SK-N-SH (cell line): ENCODE results near the gene TRIM15.

Experiments
- CHD2 ChIP-seq: fragments of 150-350 bp; IDR thresholded peaks from 2 replicates; pipeline ENCODE4 v1.6.1; 2018; ENCODE audit warnings: low read length; ENCODE audit not compliant: partially characterized antibody
- CTCF ChIP-seq: fragments of 200-600 bp; sonication (generic); IDR thresholded peaks from 2 replicates; pipeline ENCODE4 v1.6.1; 2017; ENCODE audit warnings: antibody characterized with exemption, mild to moderate bottlenecking, moderate library complexity
- EP300 ChIP-seq, 2 experiments: IDR thresholded peaks; 2 replicates each; pipeline versions ENCODE4 v1.4.0 to v1.6.1; 2012; ENCODE audit warnings: borderline replicate concordance in 1 of 2, low read depth in 1 of 2, low read length in 1 of 2
- EZH2phosphoT487 ChIP-seq: fragments of 200-600 bp; sonication (generic); IDR thresholded peaks from 2 replicates; pipeline ENCODE4 v1.6.1; 2017; ENCODE audit warnings: low read depth, mixed run types, mild to moderate bottlenecking, antibody characterized with exemption, moderate library complexity, borderline replicate concordance
- FOSL2 ChIP-seq: IDR thresholded peaks from 2 replicates; pipeline ENCODE4 v1.4.0; 2012; ENCODE audit warnings: low read depth, mild to moderate bottlenecking, moderate library complexity, borderline replicate concordance
- FOXM1 ChIP-seq: IDR thresholded peaks from 2 replicates; pipeline ENCODE4 v1.4.0; 2012; ENCODE audit warnings: low read depth, mild to moderate bottlenecking
- GABPA ChIP-seq: IDR thresholded peaks from 2 replicates; pipeline ENCODE4 v1.4.0; 2012; ENCODE audit warnings: low read depth, mild to moderate bottlenecking
- MAX ChIP-seq: IDR thresholded peaks from 2 replicates; pipeline ENCODE4 v1.4.0; 2012; ENCODE audit warnings: low read depth
- POLR2AphosphoS5 ChIP-seq: IDR thresholded peaks from 2 replicates; pipeline ENCODE4 v1.6.1; 2012; ENCODE audit warnings: low read depth, low read length
- RFX5 ChIP-seq: IDR thresholded peaks from 2 replicates; pipeline ENCODE4 v1.6.1; 2012; ENCODE audit warnings: mild to moderate bottlenecking, improper control_type of control experiment, low read length
- SIN3A ChIP-seq: IDR thresholded peaks from 2 replicates; pipeline ENCODE4 v1.6.1; 2012; ENCODE audit warnings: low read depth, mild to moderate bottlenecking, low read length, moderate library complexity, borderline replicate concordance
- USF2 ChIP-seq: fragments of 150-350 bp; IDR thresholded peaks from 2 replicates; pipeline ENCODE4 v1.6.1; 2017; ENCODE audit warnings: antibody characterized with exemption, low read length, low read depth, borderline replicate concordance
- ZBTB33 ChIP-seq: IDR thresholded peaks from 2 replicates; pipeline ENCODE4 v1.4.0; 2012; ENCODE audit warnings: low read depth, borderline replicate concordance

DNA sequence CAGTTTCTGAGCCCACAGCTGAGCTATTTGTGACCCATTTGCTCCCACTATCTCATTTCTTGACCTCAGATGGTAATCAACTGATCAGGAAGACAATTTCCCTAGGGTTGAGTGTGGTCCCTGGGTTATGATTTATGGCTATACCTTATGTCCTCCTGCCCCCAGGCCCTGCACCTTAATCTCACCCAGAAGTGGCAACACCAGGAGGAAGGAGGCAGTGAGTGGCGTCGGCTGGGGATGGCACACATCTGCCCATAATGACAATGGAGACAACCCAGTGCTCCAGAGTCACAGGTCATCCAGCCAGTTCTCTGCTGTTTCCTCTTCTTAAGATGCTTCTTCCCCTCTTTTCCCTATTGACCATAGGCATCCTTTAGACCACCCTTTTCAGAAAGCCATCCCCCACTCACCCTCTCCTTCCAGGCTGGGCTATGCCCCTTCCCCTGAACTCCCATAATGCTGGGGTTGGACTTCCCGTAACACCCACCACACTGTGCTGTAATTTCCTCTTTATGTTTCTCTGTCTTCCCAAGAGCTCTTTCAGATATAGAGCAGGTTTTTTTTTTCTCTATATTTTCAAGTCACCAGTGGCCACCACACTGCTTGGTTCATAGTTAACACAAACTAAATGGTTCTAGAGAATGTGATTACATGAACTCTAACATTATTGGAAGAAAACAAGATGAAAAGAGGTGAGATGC, 10.3 kb upstream of the TRIM15 start:
- TF ChIP-seq GABPA (no peak), CTCF (no peak), MAX (no peak), FOSL2 (no peak), EP300 (IDR thresholded peaks at IDR 0.05; ENCODE audit: borderline replicate concordance in 1 of 2, low read depth in 1 of 2, low read length in 1 of 2) (no peak), ZBTB33 (no peak), USF2 (no peak), SIN3A (no peak), EZH2phosphoT487 (no peak), RFX5 (no peak), POLR2AphosphoS5 (no peak), FOXM1 (no peak), CHD2 (no peak)
